K562 (cell line): ENCODE data around the gene RITA1. TPM values are rescaled to one million over a fixed set of nuclear protein-coding genes. Genes with fewer than 3 reads are reported as not detected.

Source experiments
- CBX8 ChIP-seq: fragments of 200-600 bp; sonication (generic); IDR thresholded peaks from 2 replicates; pipeline ENCODE4 v1.6.1; 2012; ENCODE audit warnings: borderline replicate concordance, mixed run types, low read depth, mild to moderate bottlenecking, moderate library complexity, mixed read lengths, low read length, control low read depth, inconsistent platforms; ENCODE audit not compliant: poor library complexity, severe bottlenecking; ENCODE audit errors: extremely low read depth
- CREBBP ChIP-seq: IDR thresholded peaks from one replicate; pipeline ENCODE4 v1.6.1; 2012; ENCODE audit warnings: low read depth, mild to moderate bottlenecking, control low read depth, inconsistent platforms, low read length
- ELF1 ChIP-seq: fragments of 200-800 bp; sonication (Bioruptor generic); IDR thresholded peaks from 2 replicates; pipeline ENCODE4 v1.6.1; 2016; ENCODE audit warnings: missing genetic modification characterization, missing compliant biosample characterization
- ETV5 ChIP-seq: sonication (generic); formaldehyde crosslinking; IDR thresholded peaks from 2 replicates; pipeline ENCODE4 v1.4.0; 2020; ENCODE audit warnings: low read depth, mild to moderate bottlenecking, missing genetic modification reagents
- FOXM1 ChIP-seq, 2 experiments: fragments of 450-650 bp in 1 of 2; sonication (generic) in 1 of 2; formaldehyde crosslinking in 1 of 2; IDR thresholded peaks; 2 replicates each; pipeline versions ENCODE4 v1.6.1 to v1.9.0; 2017 to 2022; ENCODE audit warnings: low read depth in 2 of 2, mild to moderate bottlenecking in 2 of 2, missing genetic modification reagents in 1 of 2, moderate library complexity in 1 of 2
- HDAC1 ChIP-seq, 2 experiments: fragments of 450-650 bp; IDR thresholded peaks; 2 replicates each; pipeline ENCODE4 v1.6.1; 2016 to 2017; ENCODE audit warnings: inconsistent platforms in 1 of 2, mild to moderate bottlenecking in 1 of 2, moderate library complexity in 1 of 2
- ILK ChIP-seq: fragments of 450-650 bp; IDR thresholded peaks from 2 replicates; pipeline ENCODE4 v1.6.1; 2016; ENCODE audit warnings: missing genetic modification characterization, low read depth, mild to moderate bottlenecking, missing compliant biosample characterization, moderate library complexity, borderline replicate concordance
- KDM5B ChIP-seq: fragments of 200-600 bp; sonication (generic); IDR thresholded peaks from 2 replicates; pipeline ENCODE4 v1.6.1; 2012; ENCODE audit warnings: low read depth, mild to moderate bottlenecking, moderate library complexity, low read length, control low read depth, inconsistent platforms; ENCODE audit not compliant: insufficient replicate concordance
- NFIX ChIP-seq: fragments of 250-450 bp; sonication (Bioruptor Pico); IDR thresholded peaks from 2 replicates; pipeline ENCODE4 v1.4.0; 2020; ENCODE audit warnings: low read depth, mild to moderate bottlenecking, moderate library complexity
- POLR2A ChIP-seq: fragments of 450-650 bp; conservative IDR thresholded peaks from 2 replicates; pipeline ENCODE4 v1.6.1; 2016
- POU5F1 ChIP-seq: fragments of 150-350 bp; IDR thresholded peaks from 2 replicates; pipeline ENCODE4 v1.6.1; 2014; ENCODE audit warnings: borderline replicate concordance, low read length, low read depth, mild to moderate bottlenecking; ENCODE audit not compliant: partially characterized antibody
- SIN3B ChIP-seq: fragments of 450-650 bp; IDR thresholded peaks from 2 replicates; pipeline ENCODE4 v1.6.1; 2017; ENCODE audit warnings: low read depth, mild to moderate bottlenecking, moderate library complexity
- SIRT6 ChIP-seq: IDR thresholded peaks from one replicate; pipeline ENCODE4 v1.6.1; 2012; ENCODE audit warnings: low read depth, mild to moderate bottlenecking, control low read depth, inconsistent platforms, low read length, moderate library complexity
- SMARCC2 ChIP-seq: fragments of 450-650 bp; IDR thresholded peaks from 2 replicates; pipeline ENCODE4 v1.6.1; 2017; ENCODE audit warnings: antibody characterized with exemption, moderate library complexity, mild to moderate bottlenecking, low read depth
- SREBF1 ChIP-seq: fragments of 150-350 bp; IDR thresholded peaks from 2 replicates; pipeline ENCODE4 v1.6.1; 2014; ENCODE audit warnings: antibody characterized with exemption, low read depth, low read length, borderline replicate concordance
- TRIM24 ChIP-seq, 2 experiments: fragments of 450-650 bp; IDR thresholded peaks; 2 replicates each; pipeline ENCODE4 v1.6.1; 2016
- YY1 ChIP-seq, 3 experiments: IDR thresholded peaks; 2 replicates each; pipeline ENCODE4 v1.6.1; 2011; ENCODE audit warnings: low read length in 2 of 3, mild to moderate bottlenecking in 2 of 3, moderate library complexity in 2 of 3, borderline replicate concordance in 1 of 3, control low read depth in 1 of 3, low read depth in 1 of 3; ENCODE audit not compliant: insufficient read depth in 3 of 3, insufficient replicate concordance in 2 of 3, control insufficient read depth in 1 of 3, insufficient read length in 1 of 3; ENCODE audit errors: extremely low read depth in 1 of 3
- ZNF444 ChIP-seq: fragments of 250-450 bp; sonication (Bioruptor Pico); IDR thresholded peaks from 2 replicates; pipeline ENCODE4 v1.4.0; 2020; ENCODE audit warnings: mild to moderate bottlenecking, moderate library complexity
- polyA plus RNA-seq, 8 experiments: library from polyadenylated mRNA; depleted of rRNA in 4 of 8; stranded (reverse) in 5 of 8; unstranded in 3 of 8; fragments of >200 nt; fragmentation: Nextera tagmentation in 2 of 8; fragmentation: Illumina TruSeq in 1 of 8; extraction: Ambion mirVana in 2 of 8; extraction: Trizol in 1 of 8; gene quantifications; 2 replicates each; pipeline versions ENCODE4 v1.2.1 to v1.2.3, GENCODE V29; 2011 to 2014; ENCODE audit warnings: inconsistent platforms in 1 of 8, missing spikeins in 1 of 8
- total RNA-seq, 7 experiments: library from RNA; depleted of rRNA in 6 of 7; stranded (reverse); fragments of >200 nt in 6 of 7; fragmentation: Illumina TruSeq in 2 of 7; extraction: Trizol in 2 of 7; gene quantifications; 2 replicates each; pipeline versions ENCODE4 v1.2.1 to v1.2.3, GENCODE V29; 2011 to 2021; ENCODE audit warnings: low replicate concordance in 1 of 7
- TF ChIP-seq, protein P1 (sequence below), 2 experiments: fragments of 200-800 bp in 1 of 2; sonication (Bioruptor generic) in 1 of 2; sonication (generic) in 1 of 2; formaldehyde crosslinking in 1 of 2; IDR thresholded peaks in 1 of 2; conservative IDR thresholded peaks in 1 of 2; 2 replicates each; pipeline versions ENCODE4 v1.5.0 to v1.6.1; 2016 to 2020; ENCODE audit warnings: missing compliant biosample characterization in 1 of 2, missing genetic modification characterization in 1 of 2, missing genetic modification reagents in 1 of 2
- TF ChIP-seq, protein P2 (sequence below): fragments of 450-650 bp; formaldehyde crosslinking; IDR thresholded peaks from 2 replicates; pipeline ENCODE4 v1.4.0; 2020; ENCODE audit warnings: mild to moderate bottlenecking, mixed read lengths
- TF ChIP-seq, protein P3 (sequence below): sonication (generic); formaldehyde crosslinking; IDR thresholded peaks from 2 replicates; pipeline ENCODE4 v1.8.0; 2022; ENCODE audit warnings: mild to moderate bottlenecking, low read depth, missing genetic modification reagents

The RITA1 gene
- total and polyA plus RNA-seq, 9 of the 15 experiments (the other 6 are each of a cell fraction or from before 2014, with no cell fraction given), result 2.8 to 40.4 (median 18.0) TPM

DNA sequence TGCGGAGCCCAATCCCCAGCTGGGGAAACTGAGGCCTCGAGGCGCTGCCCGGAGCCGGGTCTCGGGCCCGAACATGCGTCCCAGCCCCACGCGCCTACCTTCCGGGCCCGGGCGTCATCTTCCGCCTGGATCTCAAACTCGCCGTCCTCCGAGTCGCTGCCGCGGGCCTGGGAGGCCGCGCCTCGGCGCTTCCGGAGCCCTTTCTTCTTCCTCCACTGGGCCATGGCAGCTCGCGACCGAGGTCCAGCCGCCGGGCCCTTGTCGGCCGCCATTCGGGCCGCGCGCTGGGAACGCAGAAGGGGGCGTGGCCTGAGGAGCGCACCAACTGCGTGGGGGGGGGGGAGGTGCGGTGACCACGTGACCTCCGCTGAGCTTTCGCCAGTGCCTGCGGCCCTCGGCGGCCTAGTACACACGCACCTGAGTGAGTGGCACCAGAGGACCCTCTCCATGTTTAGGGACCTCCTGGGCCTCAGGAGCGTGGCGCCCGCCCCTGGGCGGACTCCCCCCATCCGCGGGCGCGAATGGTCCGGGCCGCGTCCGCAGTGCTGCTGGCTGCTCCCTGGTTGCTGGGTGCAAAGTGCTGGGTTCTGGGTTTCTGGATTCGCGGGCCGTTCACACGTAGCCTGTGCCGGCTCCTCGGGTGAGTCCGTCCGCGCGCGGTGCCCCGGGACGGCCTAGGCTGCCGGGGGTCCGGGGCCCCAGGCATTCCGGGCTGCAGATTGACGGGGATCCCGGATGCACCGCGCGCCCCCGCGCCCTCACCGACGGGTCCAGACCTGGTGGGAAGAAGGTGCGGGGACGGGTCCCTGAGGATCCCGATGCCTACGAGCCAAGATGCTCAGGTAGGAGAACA lies at the start of gene RITA1, which contains the start of gene DDX54 (continued):
- no peak for TF ChIP-seq CBX8
- TF ChIP-seq, protein P1, sequence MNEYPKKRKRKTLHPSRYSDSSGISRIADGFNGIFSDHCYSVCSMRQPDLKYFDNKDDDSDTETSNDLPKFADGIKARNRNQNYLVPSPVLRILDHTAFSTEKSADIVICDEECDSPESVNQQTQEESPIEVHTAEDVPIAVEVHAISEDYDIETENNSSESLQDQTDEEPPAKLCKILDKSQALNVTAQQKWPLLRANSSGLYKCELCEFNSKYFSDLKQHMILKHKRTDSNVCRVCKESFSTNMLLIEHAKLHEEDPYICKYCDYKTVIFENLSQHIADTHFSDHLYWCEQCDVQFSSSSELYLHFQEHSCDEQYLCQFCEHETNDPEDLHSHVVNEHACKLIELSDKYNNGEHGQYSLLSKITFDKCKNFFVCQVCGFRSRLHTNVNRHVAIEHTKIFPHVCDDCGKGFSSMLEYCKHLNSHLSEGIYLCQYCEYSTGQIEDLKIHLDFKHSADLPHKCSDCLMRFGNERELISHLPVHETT (CRISPR knock-in tag; conservative IDR thresholded peaks at IDR 0.05 in 1 of 2, IDR thresholded peaks at IDR 0.05 in 1 of 2), result peak; percentile 66 to 79; a peak in 2 of 4 replicates
- TF ChIP-seq HDAC1 (IDR thresholded peaks at IDR 0.05), result peak in 1 of 2 experiments; percentile 96; a peak in 2 of 4 replicates
- no peak for TF ChIP-seq ZNF444 (CRISPR knock-in tag)
- TF ChIP-seq SREBF1, result 0 out of 2 replicates have a peak, but pooled peaks have one; percentile 45
- TF ChIP-seq SMARCC2, result no peak
- TF ChIP-seq, protein P2, sequence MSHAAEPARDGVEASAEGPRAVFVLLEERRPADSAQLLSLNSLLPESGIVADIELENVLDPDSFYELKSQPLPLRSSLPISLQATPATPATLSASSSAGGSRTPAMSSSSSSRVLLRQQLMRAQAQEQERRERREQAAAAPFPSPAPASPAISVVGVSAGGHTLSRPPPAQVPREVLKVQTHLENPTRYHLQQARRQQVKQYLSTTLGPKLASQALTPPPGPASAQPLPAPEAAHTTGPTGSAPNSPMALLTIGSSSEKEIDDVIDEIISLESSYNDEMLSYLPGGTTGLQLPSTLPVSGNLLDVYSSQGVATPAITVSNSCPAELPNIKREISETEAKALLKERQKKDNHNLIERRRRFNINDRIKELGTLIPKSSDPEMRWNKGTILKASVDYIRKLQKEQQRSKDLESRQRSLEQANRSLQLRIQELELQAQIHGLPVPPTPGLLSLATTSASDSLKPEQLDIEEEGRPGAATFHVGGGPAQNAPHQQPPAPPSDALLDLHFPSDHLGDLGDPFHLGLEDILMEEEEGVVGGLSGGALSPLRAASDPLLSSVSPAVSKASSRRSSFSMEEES (CRISPR knock-in tag), result peak; percentile 99
- peak; percentile 85 for TF ChIP-seq KDM5B
- TF ChIP-seq ELF1, result peak; percentile 66; the same call in 1 of the 2 replicates
- TF ChIP-seq POU5F1, result no peak
- no peak for TF ChIP-seq FOXM1 (IDR thresholded peaks at IDR 0.05; ENCODE audit: low read depth)
- no peak for TF ChIP-seq FOXM1 (CRISPR knock-in tag; IDR thresholded peaks at IDR 0.05; ENCODE audit: low read depth)
- peak; percentile 14; the same call in 1 of the 2 replicates for TF ChIP-seq ETV5
- TF ChIP-seq TRIM24 (IDR thresholded peaks at IDR 0.05), result no peak
- TF ChIP-seq POLR2A, result peak; percentile 94
- TF ChIP-seq YY1 (IDR thresholded peaks at IDR 0.05; ENCODE audit: borderline replicate concordance in 1 of 3, control insufficient read depth in 1 of 3, extremely low read depth in 1 of 3, insufficient read depth in 3 of 3, insufficient read length in 1 of 3, insufficient replicate concordance in 2 of 3, low read depth in 1 of 3, low read length in 2 of 3), result peak; percentile 79 to 95 (median 91)
- TF ChIP-seq CREBBP, result no peak
- TF ChIP-seq SIRT6, result no peak
- TF ChIP-seq, protein P3, sequence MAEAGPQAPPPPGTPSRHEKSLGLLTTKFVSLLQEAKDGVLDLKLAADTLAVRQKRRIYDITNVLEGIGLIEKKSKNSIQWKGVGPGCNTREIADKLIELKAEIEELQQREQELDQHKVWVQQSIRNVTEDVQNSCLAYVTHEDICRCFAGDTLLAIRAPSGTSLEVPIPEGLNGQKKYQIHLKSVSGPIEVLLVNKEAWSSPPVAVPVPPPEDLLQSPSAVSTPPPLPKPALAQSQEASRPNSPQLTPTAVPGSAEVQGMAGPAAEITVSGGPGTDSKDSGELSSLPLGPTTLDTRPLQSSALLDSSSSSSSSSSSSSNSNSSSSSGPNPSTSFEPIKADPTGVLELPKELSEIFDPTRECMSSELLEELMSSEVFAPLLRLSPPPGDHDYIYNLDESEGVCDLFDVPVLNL (CRISPR knock-in tag), result no peak
- no peak for TF ChIP-seq ILK (tag)
- TF ChIP-seq SIN3B, result peak; percentile 63
- TF ChIP-seq NFIX (CRISPR knock-in tag), result no peak
